ENCODE data around the gene LTA4H. TPM values are rescaled to one million over a fixed set of nuclear protein-coding genes. Genes with fewer than 3 reads are reported as not detected.

LTA4H gene
- total and polyA plus RNA-seq, 8 donors = 20.0 to 57.1 (median 31.0) TPM

DNA sequence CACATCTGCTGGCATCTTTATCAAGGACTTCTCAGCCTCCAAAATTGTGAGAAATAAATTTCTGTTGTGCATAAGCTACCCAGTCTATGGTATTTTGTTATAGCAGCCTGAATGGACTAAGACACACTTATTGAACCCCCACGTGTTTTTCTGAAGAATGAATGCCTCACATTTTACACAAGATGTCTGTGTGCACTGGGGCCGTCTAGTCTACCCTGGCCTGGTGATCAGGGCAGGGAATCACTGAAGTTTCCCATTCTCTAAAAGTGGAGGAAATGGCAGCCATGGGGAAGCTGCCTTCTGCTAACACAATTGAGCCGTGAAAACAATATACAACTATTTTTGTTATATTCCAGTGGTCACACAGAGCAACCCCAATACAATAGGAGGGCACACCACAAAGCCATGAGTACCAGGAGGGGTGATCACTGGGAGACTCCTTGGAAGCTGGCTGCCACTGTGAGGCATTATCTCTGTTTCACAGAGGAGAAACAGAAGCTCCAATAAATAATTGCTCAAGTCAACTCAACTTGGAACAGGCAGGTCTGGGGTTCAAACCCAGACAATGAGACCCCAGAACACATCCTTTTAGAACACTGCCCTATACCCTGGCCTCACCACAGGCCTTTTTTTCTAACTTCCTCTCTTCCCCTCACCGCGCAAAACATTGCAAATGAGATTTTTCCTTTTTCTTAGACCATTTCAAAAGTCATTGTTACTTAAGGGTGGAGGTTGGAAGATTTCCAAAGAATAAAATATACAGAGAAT, 18.3 kb upstream of the LTA4H start:
- intact Hi-C loops (cut with DNase I) = loop anchor here in 1 of 3 donors (10.0 kb wide), 1 partner anchor 341 kb away; no protein-coding TSS in a partner anchor
- TF ChIP-seq, protein P1, sequence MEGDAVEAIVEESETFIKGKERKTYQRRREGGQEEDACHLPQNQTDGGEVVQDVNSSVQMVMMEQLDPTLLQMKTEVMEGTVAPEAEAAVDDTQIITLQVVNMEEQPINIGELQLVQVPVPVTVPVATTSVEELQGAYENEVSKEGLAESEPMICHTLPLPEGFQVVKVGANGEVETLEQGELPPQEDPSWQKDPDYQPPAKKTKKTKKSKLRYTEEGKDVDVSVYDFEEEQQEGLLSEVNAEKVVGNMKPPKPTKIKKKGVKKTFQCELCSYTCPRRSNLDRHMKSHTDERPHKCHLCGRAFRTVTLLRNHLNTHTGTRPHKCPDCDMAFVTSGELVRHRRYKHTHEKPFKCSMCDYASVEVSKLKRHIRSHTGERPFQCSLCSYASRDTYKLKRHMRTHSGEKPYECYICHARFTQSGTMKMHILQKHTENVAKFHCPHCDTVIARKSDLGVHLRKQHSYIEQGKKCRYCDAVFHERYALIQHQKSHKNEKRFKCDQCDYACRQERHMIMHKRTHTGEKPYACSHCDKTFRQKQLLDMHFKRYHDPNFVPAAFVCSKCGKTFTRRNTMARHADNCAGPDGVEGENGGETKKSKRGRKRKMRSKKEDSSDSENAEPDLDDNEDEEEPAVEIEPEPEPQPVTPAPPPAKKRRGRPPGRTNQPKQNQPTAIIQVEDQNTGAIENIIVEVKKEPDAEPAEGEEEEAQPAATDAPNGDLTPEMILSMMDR (IDR thresholded peaks at IDR 0.05) = no peak
- no peaks in the 10 kb centered on the region for H3K36me3 ChIP-seq
- H3K27ac ChIP-seq = peak overlapping the region in 2 of 4 donors; percentile 20 to 41
- 85 to 88% methylated on average over 5 of the region's 5 CpGs for WGBS, 2 donors
- DNase-seq (no peak), FAIRE-seq (no peak), ATAC-seq (peak in 2 of 4 donors; percentile 37 to 40)
- H3K4me1 ChIP-seq = peaks cover 3% of the 10 kb centered on the region in 3 donors
- no peaks in the 10 kb centered on the region for H3K27me3 ChIP-seq
- no peaks in the 10 kb centered on the region for H3K9me3 ChIP-seq
- H3K4me3 ChIP-seq = no peak overlapping the region

- Histone ChIP-seq H3K27ac (no peak overlapping the region), H3K27me3 (no peaks in the 10 kb centered on the region), H3K4me3 (no peak overlapping the region), H3K4me1 (peaks cover 14 to 20% (median 19%) of the 10 kb centered on the region in 3 donors), H3K9me3 (no peaks in the 10 kb centered on the region), H3K36me3 (no peaks in the 10 kb centered on the region)
- ATAC-seq = no peak
- TF ChIP-seq, protein P1 (IDR thresholded peaks at IDR 0.05) = no peak
- intact Hi-C loops (cut with DNase I) = loop anchor here in 1 of 3 donors (10.0 kb wide), 1 partner anchor 343 kb away; no protein-coding TSS in a partner anchor
- no peak for DNase-seq
- 68 to 77% methylated on average over 2 of the region's 2 CpGs for WGBS, 2 donors
- no peak for FAIRE-seq
These were observed 16.5 kb upstream of the LTA4H start for GRCh38 chr12:96051756-96052485.

DNA sequence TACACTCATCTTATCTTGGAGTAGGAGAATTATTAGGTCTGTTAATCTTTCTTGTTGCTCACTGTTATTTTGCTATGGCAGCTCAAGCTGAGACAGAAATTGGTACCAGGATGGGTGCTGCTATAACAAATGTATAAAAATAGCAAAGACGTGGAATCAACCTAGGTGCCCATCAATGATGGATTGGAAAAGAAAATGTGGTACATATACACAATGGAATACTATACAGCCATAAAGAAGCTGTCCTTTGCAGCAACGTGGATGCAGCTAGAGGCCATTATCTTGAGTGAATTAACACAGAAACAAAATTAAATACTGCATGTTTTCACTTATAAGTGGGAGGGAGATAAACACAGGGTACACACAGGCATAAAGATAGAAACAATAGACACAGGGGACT, 14.8 kb upstream of the LTA4H start:
- WGBS, 2 donors = 58 to 70% methylated on average over 2 of the region's 2 CpGs
- no peaks in the 10 kb centered on the region for H3K27me3 ChIP-seq
- no peak overlapping the region for H3K27ac ChIP-seq
- ATAC-seq = no peak
- no peaks in the 10 kb centered on the region for H3K36me3 ChIP-seq
- TF ChIP-seq, protein P1 (IDR thresholded peaks at IDR 0.05) = no peak
- FAIRE-seq = no peak
- no peak for DNase-seq
- H3K4me3 ChIP-seq = no peak overlapping the region
- H3K4me1 ChIP-seq = peaks cover 21 to 33% (median 28%) of the 10 kb centered on the region in 3 donors
- intact Hi-C loops (cut with DNase I) = loop anchor here in 1 of 3 donors (10.0 kb wide), 1 partner anchor 345 kb away; no protein-coding TSS in a partner anchor
- no peaks in the 10 kb centered on the region for H3K9me3 ChIP-seq

DNA sequence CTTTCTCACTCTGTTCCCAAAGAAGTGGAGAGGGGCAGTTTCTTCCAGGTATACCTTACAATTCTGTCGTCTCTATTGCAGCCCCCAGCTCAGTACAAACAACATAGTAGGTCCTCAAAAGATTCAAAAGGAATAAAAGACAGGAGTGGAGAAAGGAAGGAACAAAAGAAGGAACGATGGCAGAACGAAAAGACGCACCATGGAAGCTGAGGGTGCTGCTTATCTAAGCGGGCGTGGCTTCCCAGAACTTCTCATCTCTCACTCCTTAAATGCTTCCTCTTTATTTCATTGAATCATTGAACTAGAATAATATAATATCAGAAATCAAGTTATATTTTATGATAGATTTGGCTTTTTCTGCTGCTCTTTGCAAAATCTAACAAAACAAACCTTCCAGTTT, 13.7 kb upstream of the LTA4H start:
- Histone ChIP-seq H3K4me1 (peaks cover 21 to 33% (median 28%) of the 10 kb centered on the region in 3 donors), H3K27me3 (no peaks in the 10 kb centered on the region), H3K27ac (peak overlapping the region in 1 of 4 donors; percentile 95), H3K36me3 (no peaks in the 10 kb centered on the region), H3K4me3 (no peak overlapping the region), H3K9me3 (no peaks in the 10 kb centered on the region)
- ATAC-seq = no peak
- WGBS, 2 donors = 85% methylated on average over 6 of the region's 6 CpGs
- FAIRE-seq = no peak
- DNase-seq = no peak
- intact Hi-C loops (cut with DNase I) = no loop called here
- TF ChIP-seq, protein P1 (IDR thresholded peaks at IDR 0.05) = no peak

Measured in pancreas (tissue), 10 donors.